Heart left ventricle (tissue), 16 donors: ENCODE results near the gene SLC25A42. TPM values are rescaled to one million over a fixed set of nuclear protein-coding genes. Genes with fewer than 3 reads are reported as not detected.
A peak's percentile ranks its signal among the peaks of the same experiment; 100 is the strongest.
"Not testable (repeated sequence)": the region's sequence is repeated elsewhere in the genome, so short reads cannot be mapped to it uniquely, and the experiment has no call there.

Experiments
- ATAC-seq, 4 donors: fragments of 200-7000 bp; cut with Tn5 transposase; one replicate each; pipeline ENCODE4 v1.9.1; 2020 to 2022; ENCODE audit warnings: moderate library complexity in 4 of 4, mild to moderate bottlenecking in 3 of 4, moderate number of reproducible peaks in 1 of 4
- DNase-seq, 5 donors: peaks; one replicate each; pipeline ENCODE4 v3.0.0-alpha.2; 2020
- H3K27ac ChIP-seq, 12 donors: fragments of 200-600 bp; sonication (generic) in 4 of 12; one replicate each; pipeline versions ENCODE4 v1.5.0 to v1.8.0; 2016 to 2022; ENCODE audit warnings: mild to moderate bottlenecking in 2 of 12
- H3K27me3 ChIP-seq, 9 donors: fragments of 200-600 bp; sonication (generic) in 2 of 9; one replicate each; pipeline versions ENCODE4 v1.5.1 to v1.8.0; 2016 to 2022; ENCODE audit warnings: mild to moderate bottlenecking in 3 of 9
- H3K36me3 ChIP-seq, 9 donors: fragments of 200-600 bp; sonication (generic) in 2 of 9; one replicate each; pipeline versions ENCODE4 v1.5.0 to v1.8.0; 2018 to 2022; ENCODE audit warnings: mild to moderate bottlenecking in 2 of 9
- H3K4me1 ChIP-seq, 12 donors: fragments of 200-600 bp; sonication (generic) in 4 of 12; one replicate each; pipeline versions ENCODE4 v1.5.0 to v1.8.0; 2016 to 2022; ENCODE audit warnings: mild to moderate bottlenecking in 3 of 12
- H3K4me3 ChIP-seq, 12 donors: fragments of 200-600 bp; sonication (generic) in 4 of 12; one replicate each; pipeline versions ENCODE4 v1.5.0 to v1.8.0; 2017 to 2022; ENCODE audit warnings: mild to moderate bottlenecking in 9 of 12, moderate library complexity in 4 of 12
- H3K9me3 ChIP-seq, 12 donors: fragments of 200-600 bp; sonication (generic) in 4 of 12; one replicate each; pipeline versions ENCODE4 v1.5.0 to v1.8.0; 2016 to 2022; ENCODE audit warnings: mild to moderate bottlenecking in 1 of 12
- CTCF ChIP-seq, 12 donors: fragments of 200-600 bp; sonication (generic) in 4 of 12; IDR thresholded peaks; one replicate each; pipeline versions ENCODE4 v1.5.0 to v1.8.0; 2018 to 2022; ENCODE audit warnings: antibody characterized with exemption in 12 of 12, mild to moderate bottlenecking in 5 of 12
- POLR2A ChIP-seq, 2 donors: fragments of 450-650 bp; IDR thresholded peaks; one replicate each; pipeline ENCODE4 v1.6.1; 2017; ENCODE audit warnings: antibody characterized with exemption in 2 of 2, mild to moderate bottlenecking in 2 of 2, moderate library complexity in 2 of 2
- WGBS, 4 donors: extraction: QIAGEN DNeasy Blood & Tissue Kit in 2 of 4; methylation state at CpG; one replicate each; pipeline versions ENCODE4 v1.1.5 to v1.1.7; 2013 to 2018; 5-methylcytosine and 5-hydroxymethylcytosine counted together
- intact Hi-C, 10 donors: fragments of 100-400 bp; cut with DNase I; formaldehyde crosslinking; loops; one replicate each; pipeline versions ENCODE4 v1.11.1 to v1.14.2; 2022
- polyA plus RNA-seq, 2 donors: library from polyadenylated mRNA; stranded (reverse); fragments of 200-250 nt; gene quantifications; one replicate each; pipeline ENCODE4 v1.2.3, GENCODE V29; 2013
- total RNA-seq, 9 donors: library from RNA; depleted of rRNA in 2 of 9; stranded (reverse); fragments of >200 nt in 2 of 9; fragmentation: NEBNext Ultra II Directional in 3 of 9; extraction: Animal tissue kit (Norgen Biotek cat#: 25700) in 3 of 9; gene quantifications; one replicate each; pipeline versions ENCODE4 v1.1.0 to v1.2.4, GENCODE V29; 2016 to 2023
- donor health status: ischemic (EF 13 %, LVEDD 7.1; RV severe dilation, severe dysfunction).
- donor health status: healthy with polysubstance abuse.
- donor health status: DM: no; HTN: yes; CAD: no.
- donor health status: DM: no; HTN: no; CAD: no.
- donor health status: ischemic (EF 25% LVEDD 6.9; RV normal size, moderate dysfunction).
- donor health status: ischemic (EF 25% LVEDD 5.7; RV mildly dilated, moderate dysfunction).
- donor health status: healthy.
- donor health status: DM: yes; HTN: yes; CAD: no.
- donor health status: ischemic (EF 35%, LVEDD 5.7; RV mildly dilated, moderate dysfunction).
- donor health status: nonischemic (EF 11% LVEDD 7.7; RV severe dilation, severe dysfunction).
- donor health status: DM: yes; HTN: yes; CAD: no.
- donor health status: PGD.
- donor health status: ischemic (EF 29% LVEDD 5.4; RV normal size, mild dysfunction).
- donor health status: nonischemic (EF 23%, LVEDD 6.1; RV moderate dilation, normal function).

SLC25A42 gene
- total and polyA plus RNA-seq, 11 donors = 15.6 to 28.0 (median 17.9) TPM

GRCh38 chr19:19103167-19103566 lies 39.4 kb downstream of the SLC25A42 start:
- Histone ChIP-seq H3K4me3 (no peak overlapping the region), H3K9me3 (no peaks in the 10 kb centered on the region), H3K27ac (no peak overlapping the region), H3K36me3 (peaks cover 0 to 23% (median 9%) of the 10 kb centered on the region in 9 donors), H3K27me3 (no peaks in the 10 kb centered on the region), H3K4me1 (peaks cover 0 to 14% (median 0%) of the 10 kb centered on the region in 12 donors)
- DNase-seq (peak in 1 of 5 donors; percentile 25), ATAC-seq (no peak)
- TF ChIP-seq POLR2A (IDR thresholded peaks at IDR 0.05) = no peak
- TF ChIP-seq CTCF (IDR thresholded peaks at IDR 0.05) = no peak
- intact Hi-C loops = no loop called here
- whole genome bisulfite sequencing, 4 donors = 95 to 98% (median 97%) methylated on average over 11 of the region's 11 CpGs

GRCh38 chr19:19105365-19106055 lies 41.7 kb downstream of the SLC25A42 start:
- no peak for TF ChIP-seq CTCF (IDR thresholded peaks at IDR 0.05)
- TF ChIP-seq POLR2A (IDR thresholded peaks at IDR 0.05) = no peak
- no peaks in the 10 kb centered on the region for H3K27me3 ChIP-seq
- peak overlapping the region in 10 of 12 donors; percentile 11 to 55 (median 39) for H3K4me3 ChIP-seq
- intact Hi-C loops = loop anchor here in 1 of 10 donors (5.0 kb wide), 1 partner anchor 43 kb away; the partner anchor contains the start of gene SLC25A42
- DNase-seq = peak in 4 of 5 donors; percentile 41 to 72 (median 60)
- H3K9me3 ChIP-seq = no peaks in the 10 kb centered on the region
- ATAC-seq = peak in 3 of 4 donors; percentile 68 to 85 (median 68)
- H3K27ac ChIP-seq = no peak overlapping the region
- WGBS, 4 donors = 33 to 51% (median 40%) methylated on average over 36 of the region's 36 CpGs
- peaks cover 0 to 15% (median 4%) of the 10 kb centered on the region in 12 donors for H3K4me1 ChIP-seq
- peaks cover 0 to 18% (median 4%) of the 10 kb centered on the region in 9 donors for H3K36me3 ChIP-seq

- ATAC-seq (peak in 3 of 4 donors; percentile 8 to 49 (median 22)), DNase-seq (peak in 2 of 5 donors; percentile 43 to 47)
- Histone ChIP-seq H3K4me1 (peaks cover 0 to 17% (median 5%) of the 10 kb centered on the region in 12 donors), H3K27ac (no peak overlapping the region), H3K36me3 (peaks cover 0 to 14% (median 4%) of the 10 kb centered on the region in 9 donors), H3K27me3 (no peaks in the 10 kb centered on the region), H3K9me3 (no peaks in the 10 kb centered on the region), H3K4me3 (peak overlapping the region in 9 of 12 donors; percentile 30 to 55 (median 41))
- intact Hi-C loops = loop anchor here in 1 of 10 donors (5.0 kb wide), 1 partner anchor 44 kb away; the partner anchor contains the start of gene SLC25A42
- WGBS, 4 donors = 53 to 68% (median 62%) methylated on average over 17 to 25 of the region's 25 CpGs
- TF ChIP-seq POLR2A (IDR thresholded peaks at IDR 0.05) (no peak), CTCF (IDR thresholded peaks at IDR 0.05) (no peak)
These were observed 42.3 kb downstream of the SLC25A42 start for GRCh38 chr19:19106056-19106551.

- not testable (repeated sequence) for H3K9me3 ChIP-seq, ATAC-seq, H3K27ac ChIP-seq, H3K4me3 ChIP-seq, DNase-seq, H3K27me3 ChIP-seq
- Histone ChIP-seq H3K36me3 (peaks cover 0 to 12% (median 0%) of the 10 kb centered on the region in 9 donors), H3K4me1 (peaks cover 0 to 17% (median 5%) of the 10 kb centered on the region in 12 donors)
- 93 to 99% (median 97%) methylated on average over 7 of the region's 7 CpGs for WGBS, 4 donors
- intact Hi-C loops = loop anchor here in 1 of 10 donors (5.0 kb wide), 1 partner anchor 45 kb away; the partner anchor contains the start of gene SLC25A42
These were observed 43.1 kb downstream of the SLC25A42 start for GRCh38 chr19:19106938-19107337.
